G401.6 (cell line): ENCODE measurements around the gene RAMP1.

ENCODE experiments used
- FAIRE-seq: peaks from 2 replicates; lab custom pipeline; 2012; peaks lifted over from hg19 to GRCh38; lab: Jason Lieb, UNC

The RAMP1 gene

DNA sequence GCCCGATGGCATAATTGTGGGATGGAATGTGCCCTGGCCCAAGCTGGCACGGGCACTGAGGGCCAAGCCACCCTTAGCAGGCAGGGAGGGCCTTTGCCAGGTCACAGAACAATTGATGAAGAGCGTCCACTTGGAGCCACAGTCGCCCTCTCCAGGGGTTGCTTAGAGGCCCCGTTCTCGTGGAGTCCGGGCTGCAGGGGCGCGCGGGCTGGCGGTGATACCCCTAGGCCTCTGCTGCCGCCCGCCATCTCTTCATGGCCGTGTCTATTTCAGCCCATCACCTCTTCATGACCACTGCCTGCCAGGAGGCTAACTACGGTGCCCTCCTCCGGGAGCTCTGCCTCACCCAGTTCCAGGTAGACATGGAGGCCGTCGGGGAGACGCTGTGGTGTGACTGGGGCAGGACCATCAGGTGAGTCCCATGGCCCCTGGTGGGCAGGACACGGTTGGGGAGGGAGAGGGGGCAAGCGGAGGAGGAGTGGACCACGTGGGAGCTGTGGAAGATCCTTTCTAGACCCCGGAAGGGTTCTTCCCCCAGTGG is 17.6 kb downstream of the RAMP1 start:
- FAIRE-seq, result no peak

DNA sequence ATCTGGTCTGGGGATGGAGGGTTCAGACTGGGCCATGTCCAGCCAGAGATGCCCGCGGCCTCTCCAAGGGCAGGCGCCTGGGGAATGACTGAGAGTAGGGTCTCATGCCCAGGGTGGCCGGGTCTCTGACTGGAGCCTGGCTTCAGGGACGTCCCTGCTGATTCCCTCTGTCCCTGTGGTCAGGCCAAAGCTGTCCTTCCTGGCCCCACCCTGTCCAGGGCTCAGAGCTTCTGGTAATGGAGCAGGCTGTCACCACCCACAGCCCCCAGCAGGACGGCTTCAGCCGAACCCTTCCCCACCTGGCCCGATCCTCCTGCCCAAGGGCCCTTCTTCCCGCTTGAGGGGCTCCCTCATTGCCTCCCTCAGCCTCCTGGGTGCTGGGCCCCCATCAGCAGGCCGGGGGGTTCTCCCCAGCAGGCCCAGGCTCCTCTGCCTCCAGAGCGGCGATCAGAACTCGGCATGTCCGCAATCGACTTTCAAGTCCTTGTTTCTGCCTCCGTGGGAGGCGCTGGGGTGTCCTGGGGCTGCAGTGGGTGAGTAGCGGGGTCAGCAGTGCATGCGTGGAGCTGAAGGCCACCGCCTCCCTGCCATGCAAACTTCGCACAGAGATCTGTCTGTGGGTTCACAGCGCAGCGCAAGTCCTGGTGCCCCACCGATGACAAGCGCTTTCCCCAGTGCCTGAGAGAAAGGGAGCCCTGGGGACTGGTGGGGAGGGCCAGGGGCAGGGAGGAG is 18.3 kb downstream of the RAMP1 start:
- no peak for FAIRE-seq

GRCh38 chr2:237878321-237879057 is 19.1 kb downstream of the RAMP1 start:
- no peak for FAIRE-seq

DNA sequence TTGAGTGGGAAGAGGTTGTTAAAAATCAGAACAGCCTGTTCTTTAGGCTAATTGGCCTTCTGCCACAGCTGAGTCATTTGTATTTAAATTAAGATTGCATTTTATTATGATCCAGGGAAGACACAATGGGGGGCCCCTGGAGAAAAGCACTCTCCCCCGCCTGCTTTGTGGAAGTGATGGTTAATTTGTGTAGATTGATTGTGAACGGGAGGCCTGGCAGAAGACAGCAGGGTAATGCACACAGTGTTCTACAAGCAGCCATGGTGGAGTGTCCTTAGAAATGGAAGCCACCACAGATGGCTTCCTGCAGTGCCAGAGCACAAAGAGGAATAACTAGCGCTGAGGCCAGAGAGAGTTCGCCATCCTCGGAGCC is 19.6 kb downstream of the RAMP1 start:
- no peak for FAIRE-seq

- FAIRE-seq, result no peak
These were observed 20.7 kb downstream of the RAMP1 start for GRCh38 chr2:237879991-237880560.

GRCh38 chr2:237882510-237883481 is 23.4 kb downstream of the RAMP1 start:
- no peak for FAIRE-seq

DNA sequence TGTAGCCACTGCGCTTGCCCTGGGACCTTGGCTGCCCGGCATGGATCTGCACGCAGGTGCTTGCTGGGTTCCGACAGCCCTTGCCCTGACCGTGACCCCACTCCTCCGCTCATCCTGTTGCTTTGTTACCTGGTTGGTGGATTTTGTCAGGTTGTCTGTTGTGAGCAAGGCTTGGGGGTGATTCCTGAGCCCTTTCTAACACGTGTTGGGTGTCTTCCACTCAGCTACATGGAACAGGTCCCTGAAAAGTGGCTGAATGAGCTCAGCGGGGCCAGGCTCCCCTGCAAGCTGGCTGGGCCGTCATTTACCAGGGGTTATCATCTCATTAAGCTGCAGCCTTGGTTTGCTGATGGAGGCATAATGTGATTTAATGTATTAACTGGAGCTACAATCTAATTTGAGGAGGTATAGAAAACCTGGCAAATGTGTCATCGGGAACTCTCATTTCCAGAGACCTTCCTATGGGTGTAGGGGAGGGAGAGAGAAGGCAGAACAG is 24.6 kb downstream of the RAMP1 start:
- FAIRE-seq, result no peak

DNA sequence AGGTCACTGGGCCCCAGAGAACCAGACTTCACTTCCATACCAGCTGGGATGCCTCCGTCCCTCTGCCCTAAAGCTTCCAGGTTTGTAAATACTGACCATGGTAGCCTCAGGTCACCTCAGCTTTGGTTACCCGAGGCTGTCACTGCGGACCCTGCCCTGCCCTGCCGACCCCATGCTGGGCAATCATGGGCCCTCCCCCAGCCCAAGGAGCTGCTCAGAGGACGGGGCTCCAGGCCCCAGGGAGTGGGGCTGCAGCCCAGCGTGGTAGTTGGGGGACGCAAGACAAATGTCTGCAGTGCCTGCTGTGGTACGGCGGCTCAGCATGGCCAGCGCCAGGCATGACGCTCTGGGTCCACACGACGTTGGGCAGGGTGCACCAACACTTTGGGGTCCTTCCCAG is 25.3 kb downstream of the RAMP1 start:
- FAIRE-seq, result no peak

DNA sequence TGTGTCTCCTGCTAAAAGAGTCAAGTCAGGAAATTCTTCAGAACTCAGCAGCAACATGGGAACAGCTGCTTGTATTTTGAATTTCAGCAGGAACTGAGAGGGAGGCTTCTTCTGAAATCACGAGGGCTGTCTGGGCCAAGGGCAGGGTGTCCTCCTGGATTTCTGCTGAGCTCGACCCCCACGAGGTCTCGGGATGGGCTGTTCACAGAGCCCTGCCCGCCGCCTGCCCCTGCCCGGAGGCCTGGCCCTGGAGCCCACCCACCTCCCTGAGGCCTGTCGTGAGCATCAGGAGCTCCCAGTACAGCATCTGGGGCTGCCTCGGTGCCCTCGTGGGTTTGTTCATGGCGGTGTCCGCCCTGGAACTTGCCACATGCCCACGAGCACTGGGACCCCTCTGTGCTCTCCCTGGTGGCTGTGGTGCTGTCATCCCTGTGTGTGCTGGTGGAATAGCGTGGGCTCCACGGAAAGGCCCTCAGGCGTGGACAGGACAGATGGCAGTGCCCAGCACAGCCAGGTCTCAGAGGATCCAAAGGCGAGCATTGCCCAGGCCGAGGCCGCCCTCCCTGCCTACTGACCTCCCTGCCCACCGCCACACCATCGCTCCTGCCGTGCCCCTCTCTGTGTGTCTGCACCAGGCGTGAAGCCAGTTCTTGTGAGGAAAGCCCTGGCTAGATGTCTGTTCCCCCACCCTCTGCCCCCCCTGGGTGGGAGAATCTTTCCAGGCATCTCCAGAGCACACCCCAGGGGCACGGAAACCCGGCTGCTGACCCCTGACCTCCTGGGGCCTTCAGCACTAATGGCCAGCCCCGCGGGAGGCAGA is 25.9 kb downstream of the RAMP1 start:
- FAIRE-seq, result no peak

DNA sequence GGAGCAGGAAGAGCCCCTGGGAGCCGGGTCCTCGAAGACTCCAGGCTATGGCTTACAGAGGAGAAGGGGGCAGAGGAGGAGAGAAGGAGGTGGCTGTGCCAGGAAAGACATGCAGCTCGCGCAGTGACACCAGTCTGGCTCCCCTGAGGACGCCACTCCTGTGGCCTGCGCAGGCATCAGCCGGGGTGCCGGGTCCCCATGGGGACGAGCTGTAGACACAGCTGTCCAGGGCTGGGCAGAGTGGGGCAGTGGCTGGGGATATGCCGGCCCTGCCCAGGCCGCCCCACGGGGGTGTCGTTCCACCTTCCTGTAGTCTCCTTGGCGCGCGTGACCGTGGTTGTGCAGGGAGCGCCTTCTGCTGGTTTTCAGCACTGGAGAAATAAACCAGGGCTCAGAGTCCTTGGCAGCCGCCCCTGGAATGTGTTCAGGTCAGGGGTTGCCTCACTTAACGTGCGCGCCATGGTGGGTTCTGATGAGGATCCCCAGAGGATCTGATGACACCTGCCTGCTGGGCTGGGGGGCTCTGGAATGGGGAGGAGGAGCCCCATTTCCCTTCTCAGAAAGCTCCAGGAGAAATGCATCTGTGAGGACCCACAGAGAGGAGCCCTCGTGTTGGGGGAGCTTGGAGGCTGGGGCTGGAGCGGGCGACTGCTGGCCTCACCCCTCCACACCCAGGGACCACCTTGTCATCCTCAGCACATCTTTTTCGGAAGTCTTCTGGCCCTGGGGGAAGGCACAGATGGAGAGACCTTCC is 26.7 kb downstream of the RAMP1 start:
- FAIRE-seq, result no peak

- FAIRE-seq, result no peak
These were observed 27.5 kb downstream of the RAMP1 start for GRCh38 chr2:237886685-237887481.

DNA sequence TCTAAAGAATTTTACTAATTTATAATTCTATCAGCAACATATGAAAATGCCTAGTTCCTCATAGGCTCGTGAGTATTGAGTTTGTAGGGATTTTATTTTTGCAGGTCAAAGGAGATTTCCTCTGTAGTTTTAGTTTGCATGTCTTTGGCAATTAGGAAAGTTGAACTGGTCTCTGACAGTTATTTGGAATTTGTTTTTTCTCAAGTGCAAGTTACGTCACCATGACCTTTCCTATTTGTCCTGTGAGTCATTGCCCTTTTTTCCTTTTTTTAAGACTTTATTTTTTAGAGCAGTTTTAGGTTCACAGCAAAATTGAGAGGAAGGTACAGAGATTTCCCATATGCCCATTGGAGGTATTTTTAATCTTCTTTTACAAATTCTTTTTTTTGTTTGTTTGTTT is 29.0 kb downstream of the RAMP1 start:
- FAIRE-seq, result no peak

DNA sequence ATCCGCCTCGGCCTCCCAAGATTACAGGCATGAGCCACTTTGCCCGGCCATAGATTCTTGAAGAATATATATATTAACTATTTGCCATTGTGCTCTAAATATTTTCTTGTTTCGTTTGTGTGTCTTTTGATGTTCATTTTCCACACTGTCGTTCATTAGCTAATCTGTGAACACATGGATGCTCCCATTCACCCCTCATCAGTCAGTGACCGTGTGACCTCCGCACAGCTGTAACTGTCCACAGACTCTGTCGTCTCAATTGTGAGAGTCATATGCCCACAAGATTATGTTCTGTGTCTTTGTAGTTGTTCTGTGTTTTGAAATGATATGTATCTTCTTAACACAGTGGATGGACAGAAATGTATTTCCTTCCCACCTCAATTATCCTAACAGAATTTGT is 29.6 kb downstream of the RAMP1 start:
- no peak for FAIRE-seq

DNA sequence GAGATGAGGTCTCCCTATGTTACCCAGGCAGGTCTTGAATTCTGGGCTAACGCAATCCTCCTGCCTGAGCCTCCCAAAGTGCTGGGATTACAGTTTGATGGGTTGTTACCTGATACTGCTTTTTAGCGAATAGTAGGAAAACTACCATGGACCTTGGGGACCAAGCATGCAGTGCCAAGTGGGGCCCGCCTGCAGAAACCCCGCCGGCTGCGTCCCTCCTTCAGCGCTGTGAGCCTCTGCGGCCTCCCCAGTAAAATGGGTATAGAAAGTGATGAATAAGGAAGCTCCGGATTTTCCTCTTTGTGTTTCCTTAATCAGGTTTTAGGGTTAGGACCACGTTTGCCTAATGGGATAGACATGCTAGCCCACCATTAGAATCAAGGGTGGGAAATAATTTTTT is 30.4 kb downstream of the RAMP1 start:
- FAIRE-seq, result no peak

DNA sequence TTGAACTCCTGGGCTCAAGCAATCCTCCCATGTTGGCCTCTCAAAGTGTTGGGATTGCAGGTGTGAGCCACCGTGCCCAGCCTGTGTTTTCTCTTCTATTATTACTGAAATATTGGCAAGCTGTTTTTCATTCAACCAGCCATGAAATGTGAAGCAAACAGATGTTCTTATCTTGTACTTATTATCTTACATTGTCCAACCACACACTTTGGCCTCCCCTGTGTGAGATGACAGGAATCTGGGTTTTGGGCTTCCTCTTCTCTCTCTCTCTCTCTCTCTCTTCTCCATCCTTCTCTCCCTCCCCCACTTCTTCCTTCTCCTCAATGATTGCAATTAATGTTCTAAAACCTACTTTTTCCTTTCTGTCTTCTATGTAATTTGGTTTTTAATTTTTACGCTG is 33.1 kb downstream of the RAMP1 start:
- FAIRE-seq, result no peak

GRCh38 chr2:237892984-237893595 is 33.7 kb downstream of the RAMP1 start:
- FAIRE-seq, result no peak

DNA sequence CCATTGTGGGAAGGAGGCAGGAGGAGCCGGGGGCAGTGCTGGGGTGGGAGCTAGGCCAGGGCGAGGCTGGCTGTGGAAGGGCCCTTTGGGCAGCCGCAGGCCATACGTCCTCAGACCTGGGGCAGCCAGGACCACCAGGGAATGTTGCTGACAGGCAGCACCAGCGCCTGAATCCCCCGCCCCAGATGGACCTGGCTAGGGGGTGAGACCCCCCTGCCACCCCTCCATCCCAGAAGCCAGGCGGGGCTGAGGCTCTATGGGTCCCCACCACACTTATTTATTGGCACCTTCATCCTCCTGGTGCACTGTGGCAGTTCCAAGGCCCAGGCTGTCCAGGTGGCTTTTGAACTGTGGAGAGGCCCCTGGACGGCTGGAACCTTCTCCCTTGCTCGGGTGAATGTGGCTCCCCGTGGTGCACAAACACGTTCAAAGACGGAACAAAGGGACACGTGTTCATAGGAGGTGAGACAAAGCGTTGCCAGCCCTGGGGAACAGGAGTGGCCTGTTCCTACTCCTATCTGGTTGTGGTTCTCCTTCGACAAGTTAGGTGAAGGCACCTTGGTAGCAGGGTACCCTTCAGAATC is 35.1 kb downstream of the RAMP1 start:
- no peak for FAIRE-seq

- FAIRE-seq, result no peak
These were observed 35.6 kb downstream of the RAMP1 start for GRCh38 chr2:237894986-237895543.
